ENCODE results near the gene PRELP.

Gene PRELP

DNA sequence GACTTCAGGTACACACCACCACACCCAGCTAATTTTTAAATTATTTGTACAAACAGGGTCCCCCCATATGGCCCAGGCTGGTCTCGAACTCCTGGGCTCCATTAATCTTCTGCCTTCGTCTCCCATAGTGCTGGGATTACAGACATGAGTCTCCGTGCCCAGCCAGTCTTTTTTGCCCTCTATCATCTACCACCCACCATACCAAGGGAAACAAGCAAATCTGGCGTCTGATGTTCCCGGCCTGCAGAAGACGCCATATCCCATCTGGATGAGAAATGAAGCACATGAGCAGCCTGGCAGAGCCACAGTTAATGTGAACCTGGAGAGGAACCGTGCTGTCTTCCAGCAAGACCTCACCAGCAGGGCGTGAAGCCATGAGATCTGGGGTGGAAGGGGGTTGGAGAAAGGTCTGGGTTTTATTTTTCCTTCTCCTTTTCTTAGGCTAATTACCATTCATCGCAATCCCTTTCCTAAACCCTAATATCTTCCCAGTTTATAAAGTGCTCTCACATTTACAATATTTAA is 1.8 kb upstream of the PRELP start:
- TF ChIP-seq, protein P1, sequence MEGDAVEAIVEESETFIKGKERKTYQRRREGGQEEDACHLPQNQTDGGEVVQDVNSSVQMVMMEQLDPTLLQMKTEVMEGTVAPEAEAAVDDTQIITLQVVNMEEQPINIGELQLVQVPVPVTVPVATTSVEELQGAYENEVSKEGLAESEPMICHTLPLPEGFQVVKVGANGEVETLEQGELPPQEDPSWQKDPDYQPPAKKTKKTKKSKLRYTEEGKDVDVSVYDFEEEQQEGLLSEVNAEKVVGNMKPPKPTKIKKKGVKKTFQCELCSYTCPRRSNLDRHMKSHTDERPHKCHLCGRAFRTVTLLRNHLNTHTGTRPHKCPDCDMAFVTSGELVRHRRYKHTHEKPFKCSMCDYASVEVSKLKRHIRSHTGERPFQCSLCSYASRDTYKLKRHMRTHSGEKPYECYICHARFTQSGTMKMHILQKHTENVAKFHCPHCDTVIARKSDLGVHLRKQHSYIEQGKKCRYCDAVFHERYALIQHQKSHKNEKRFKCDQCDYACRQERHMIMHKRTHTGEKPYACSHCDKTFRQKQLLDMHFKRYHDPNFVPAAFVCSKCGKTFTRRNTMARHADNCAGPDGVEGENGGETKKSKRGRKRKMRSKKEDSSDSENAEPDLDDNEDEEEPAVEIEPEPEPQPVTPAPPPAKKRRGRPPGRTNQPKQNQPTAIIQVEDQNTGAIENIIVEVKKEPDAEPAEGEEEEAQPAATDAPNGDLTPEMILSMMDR (IDR thresholded peaks at IDR 0.05), result no peak

DNA sequence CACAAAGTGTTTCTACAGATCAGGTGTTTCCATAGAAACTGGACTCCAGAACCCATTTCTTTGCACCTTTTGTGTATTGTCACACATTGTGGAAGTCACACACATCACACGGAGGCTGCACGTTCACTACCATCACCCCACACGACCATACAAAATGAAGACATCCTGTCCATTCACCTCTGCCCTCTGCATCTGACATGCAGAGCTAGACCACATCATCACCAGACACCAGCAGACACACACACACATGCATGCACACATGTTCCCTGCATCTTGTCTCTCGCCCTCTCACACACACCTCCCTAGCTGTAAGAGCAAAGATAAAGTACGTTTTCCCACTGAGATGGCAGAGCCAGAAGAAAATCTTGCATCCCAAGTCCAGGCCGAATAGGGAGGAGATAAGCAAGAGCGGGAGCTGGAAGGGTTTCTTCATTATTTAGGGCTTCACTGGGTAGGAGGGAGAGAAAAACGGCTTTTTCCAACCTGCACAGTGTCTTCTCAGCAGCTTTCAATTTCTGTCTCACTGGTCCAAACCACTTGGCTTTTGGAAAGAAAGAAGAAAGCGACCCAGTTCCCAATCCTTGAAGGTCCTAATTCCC is 709 bp downstream of the PRELP start:
- TF ChIP-seq, protein P1 (IDR thresholded peaks at IDR 0.05), result no peak

DNA sequence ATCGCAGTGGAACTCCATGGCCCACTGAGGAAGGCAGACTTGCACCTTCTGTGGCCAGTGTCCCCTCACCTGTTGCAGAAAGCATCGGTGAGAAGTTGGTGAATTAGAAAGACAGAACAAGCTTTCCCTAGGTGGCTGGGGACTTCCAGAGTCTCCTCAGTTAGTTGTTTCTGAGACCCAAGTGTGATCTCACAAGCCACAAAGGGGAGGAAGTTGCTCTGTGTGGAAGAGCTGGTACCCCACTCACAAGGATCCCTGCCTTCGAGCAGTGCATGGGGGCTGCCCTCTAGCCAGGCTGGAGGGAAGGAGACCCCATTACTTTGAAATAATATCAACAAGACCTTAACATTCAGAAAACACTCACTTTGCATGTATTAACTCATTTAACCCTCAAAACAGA is 2.1 kb downstream of the PRELP start:
- TF ChIP-seq, protein P1 (IDR thresholded peaks at IDR 0.05), result no peak

DNA sequence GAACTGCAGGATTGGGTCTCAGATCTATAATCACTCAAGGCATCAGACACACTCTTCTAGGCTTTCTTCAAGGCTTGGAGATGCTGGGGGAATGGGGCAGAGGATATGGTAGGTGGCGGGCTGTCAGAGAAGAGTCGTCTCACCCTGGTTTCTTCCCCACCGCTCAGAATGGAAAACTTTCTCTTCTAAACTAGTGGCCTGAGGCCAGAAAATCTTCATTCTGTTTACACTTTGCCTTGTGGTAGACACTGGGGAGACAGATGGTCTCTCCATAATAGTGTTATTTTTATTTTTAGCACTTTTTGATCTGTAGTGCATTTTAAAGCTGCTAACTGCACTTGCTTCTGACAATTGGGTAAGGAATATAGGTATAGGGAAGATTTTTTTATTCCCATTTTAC is 2.6 kb downstream of the PRELP start:
- TF ChIP-seq, protein P1 (IDR thresholded peaks at IDR 0.05), result no peak

DNA sequence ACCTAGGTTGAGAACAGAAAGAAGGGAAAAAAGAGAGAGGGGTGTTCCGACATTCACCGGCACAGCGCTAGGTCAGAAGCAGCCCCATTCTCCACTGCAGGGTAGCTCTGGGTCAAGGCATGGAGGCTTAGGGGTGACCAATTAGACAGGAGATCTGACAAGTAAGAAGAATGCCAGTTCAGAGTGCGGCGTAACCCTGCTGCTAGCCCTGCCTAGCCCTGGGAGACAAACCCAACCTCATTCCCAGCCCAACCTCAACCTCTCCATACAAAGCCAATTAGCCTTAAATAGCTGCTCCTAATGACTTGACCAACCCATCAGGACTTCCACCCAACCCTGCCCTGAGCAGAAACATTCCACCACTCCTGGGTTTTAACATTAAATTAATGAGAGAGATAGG is 3.4 kb downstream of the PRELP start:
- TF ChIP-seq, protein P1 (IDR thresholded peaks at IDR 0.05), result no peak

DNA sequence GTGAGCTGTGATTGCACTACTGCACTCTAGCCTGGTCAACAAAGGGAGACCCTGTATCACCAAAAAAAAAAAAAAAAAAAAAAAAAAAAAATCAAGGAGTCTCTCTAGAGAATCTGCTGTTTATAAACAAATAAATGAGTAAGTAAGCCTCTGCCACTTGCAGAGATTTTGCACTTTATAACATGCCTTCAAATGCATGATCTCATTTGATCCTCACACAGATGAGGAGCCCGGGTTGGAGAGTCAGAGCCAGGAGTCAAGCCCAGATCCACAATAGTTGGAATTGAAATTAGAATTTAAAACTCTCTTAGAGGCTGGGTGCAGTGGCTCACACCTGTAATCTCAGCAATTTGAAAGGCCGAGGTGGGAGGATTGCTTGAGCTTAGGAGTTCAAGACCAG is 4.0 kb downstream of the PRELP start:
- TF ChIP-seq, protein P1 (IDR thresholded peaks at IDR 0.05), result no peak

DNA sequence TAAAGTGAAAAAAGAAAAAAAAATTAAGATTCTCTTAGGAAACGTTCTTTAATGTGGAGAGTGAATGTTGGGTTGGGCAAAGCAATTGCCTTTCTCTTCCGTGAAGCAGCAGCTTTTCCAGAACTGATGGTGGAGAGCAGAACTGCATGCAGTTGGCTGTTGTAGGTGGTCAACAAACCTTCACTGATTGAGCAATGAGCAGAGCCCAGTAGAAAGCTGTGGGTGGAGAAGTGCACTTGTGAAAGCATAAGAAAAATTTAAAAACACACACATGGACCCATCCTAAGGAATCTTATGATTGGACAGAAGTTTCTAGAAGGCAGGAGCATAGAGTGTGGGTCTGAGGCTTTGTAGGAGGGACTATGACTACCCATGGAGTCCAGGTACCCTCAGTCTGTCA is 4.5 kb downstream of the PRELP start:
- TF ChIP-seq, protein P1 (IDR thresholded peaks at IDR 0.05), result no peak
